Gastrocnemius medialis (tissue), 4 donors: ENCODE data around the gene FARP1.

Experiments
- CTCF ChIP-seq, 5 experiments: fragments of 450-650 bp in 3 of 5; fragments of 200-600 bp in 2 of 5; sonication (generic) in 2 of 5; IDR thresholded peaks in 4 of 5; conservative IDR thresholded peaks in 1 of 5; 1 replicate in 4 of 5; 2 replicates in 1 of 5; pipeline ENCODE4 v1.5.1; 2016 to 2019; ENCODE audit warnings: antibody characterized with exemption in 5 of 5, mild to moderate bottlenecking in 3 of 5, moderate library complexity in 3 of 5
- POLR2A ChIP-seq, 2 donors: fragments of 450-650 bp; IDR thresholded peaks; one replicate each; pipeline ENCODE4 v1.6.1; 2017; ENCODE audit warnings: antibody characterized with exemption in 2 of 2, mild to moderate bottlenecking in 2 of 2, moderate library complexity in 2 of 2

GRCh38 chr13:98224557-98224956 lies 81.7 kb downstream of the FARP1 start:
- TF ChIP-seq CTCF (IDR thresholded peaks at IDR 0.05 in 4 of 5, conservative IDR thresholded peaks at IDR 0.05 in 1 of 5) (no peak), POLR2A (IDR thresholded peaks at IDR 0.05) (no peak)
